Endothelial cell (in vitro differentiated cells): Measurements from ENCODE around the gene POLR1E. TPM values are rescaled to one million over a fixed set of nuclear protein-coding genes. Genes with fewer than 3 reads are reported as not detected.

Experiments
- DNase-seq: peaks from one replicate; pipeline ENCODE4 v3.0.0; 2021; ENCODE audit warnings: low spot score
- H3K27ac Mint-ChIP-seq: one replicate; pipeline ENCODE4 v1.8.0; 2021; ENCODE audit warnings: mixed read lengths, inconsistent platforms; ENCODE audit not compliant: unreplicated experiment
- H3K27me3 Mint-ChIP-seq: one replicate; pipeline ENCODE4 v1.8.0; 2021; ENCODE audit warnings: mild to moderate bottlenecking, moderate library complexity, mixed read lengths, inconsistent platforms; ENCODE audit not compliant: unreplicated experiment
- H3K36me3 Mint-ChIP-seq: one replicate; pipeline ENCODE4 v1.8.0; 2021; ENCODE audit warnings: mild to moderate bottlenecking, low read depth, mixed read lengths, inconsistent platforms; ENCODE audit not compliant: unreplicated experiment
- H3K4me1 Mint-ChIP-seq: one replicate; pipeline ENCODE4 v1.8.0; 2021; ENCODE audit warnings: mild to moderate bottlenecking, mixed read lengths, inconsistent platforms; ENCODE audit not compliant: unreplicated experiment
- H3K4me3 Mint-ChIP-seq: one replicate; pipeline ENCODE4 v1.8.0; 2021; ENCODE audit warnings: mild to moderate bottlenecking, mixed read lengths, inconsistent platforms; ENCODE audit not compliant: unreplicated experiment
- H3K9me3 Mint-ChIP-seq: one replicate; pipeline ENCODE4 v1.8.0; 2021; ENCODE audit warnings: mixed read lengths, inconsistent platforms; ENCODE audit not compliant: unreplicated experiment
- total RNA-seq: library from RNA; stranded (reverse); fragmentation: NEBNext Ultra II Directional; extraction: Animal tissue kit (Norgen Biotek cat#: 25700); gene quantifications from one replicate; pipeline ENCODE4 v1.2.1, GENCODE V29; 2021; ENCODE audit not compliant: unreplicated experiment
- TF ChIP-seq, protein P1 (sequence below): fragments of 200-600 bp; sonication (generic); IDR thresholded peaks from one replicate; pipeline ENCODE4 v1.5.0; 2021; ENCODE audit warnings: antibody characterized with exemption; ENCODE audit not compliant: unreplicated experiment

Gene POLR1E
- total RNA-seq, 1 donor from 2014 or later = 16.9 TPM

DNA sequence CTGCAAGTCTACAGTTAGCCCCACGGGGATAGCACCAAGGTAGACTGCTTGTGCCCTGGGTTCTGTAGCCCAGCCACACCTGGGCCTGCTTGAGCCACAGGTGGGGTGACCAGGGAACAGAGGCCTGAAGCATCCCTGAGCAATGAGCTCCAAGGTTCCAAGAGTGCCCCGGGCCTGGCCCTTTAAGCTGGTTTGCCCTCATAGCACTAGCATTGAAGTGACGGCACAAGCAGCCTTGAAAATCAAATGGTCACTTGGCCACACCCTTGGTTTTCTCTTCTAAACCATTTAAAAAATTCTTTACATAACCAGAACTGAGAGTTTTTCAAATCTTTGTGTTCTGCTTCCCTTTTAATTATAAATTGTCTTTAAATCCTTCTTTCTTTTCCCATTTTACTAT is 65.7 kb downstream of the POLR1E start:
- Mint-ChIP-seq H3K9me3 (no peaks in the 10 kb centered on the region), H3K4me3 (no peak overlapping the region), H3K27ac (no peak overlapping the region), H3K4me1 (no peaks in the 10 kb centered on the region), H3K36me3 (no peaks in the 10 kb centered on the region), H3K27me3 (no peaks in the 10 kb centered on the region)
- no peak for DNase-seq
- TF ChIP-seq, protein P1, sequence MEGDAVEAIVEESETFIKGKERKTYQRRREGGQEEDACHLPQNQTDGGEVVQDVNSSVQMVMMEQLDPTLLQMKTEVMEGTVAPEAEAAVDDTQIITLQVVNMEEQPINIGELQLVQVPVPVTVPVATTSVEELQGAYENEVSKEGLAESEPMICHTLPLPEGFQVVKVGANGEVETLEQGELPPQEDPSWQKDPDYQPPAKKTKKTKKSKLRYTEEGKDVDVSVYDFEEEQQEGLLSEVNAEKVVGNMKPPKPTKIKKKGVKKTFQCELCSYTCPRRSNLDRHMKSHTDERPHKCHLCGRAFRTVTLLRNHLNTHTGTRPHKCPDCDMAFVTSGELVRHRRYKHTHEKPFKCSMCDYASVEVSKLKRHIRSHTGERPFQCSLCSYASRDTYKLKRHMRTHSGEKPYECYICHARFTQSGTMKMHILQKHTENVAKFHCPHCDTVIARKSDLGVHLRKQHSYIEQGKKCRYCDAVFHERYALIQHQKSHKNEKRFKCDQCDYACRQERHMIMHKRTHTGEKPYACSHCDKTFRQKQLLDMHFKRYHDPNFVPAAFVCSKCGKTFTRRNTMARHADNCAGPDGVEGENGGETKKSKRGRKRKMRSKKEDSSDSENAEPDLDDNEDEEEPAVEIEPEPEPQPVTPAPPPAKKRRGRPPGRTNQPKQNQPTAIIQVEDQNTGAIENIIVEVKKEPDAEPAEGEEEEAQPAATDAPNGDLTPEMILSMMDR = no peak

DNA sequence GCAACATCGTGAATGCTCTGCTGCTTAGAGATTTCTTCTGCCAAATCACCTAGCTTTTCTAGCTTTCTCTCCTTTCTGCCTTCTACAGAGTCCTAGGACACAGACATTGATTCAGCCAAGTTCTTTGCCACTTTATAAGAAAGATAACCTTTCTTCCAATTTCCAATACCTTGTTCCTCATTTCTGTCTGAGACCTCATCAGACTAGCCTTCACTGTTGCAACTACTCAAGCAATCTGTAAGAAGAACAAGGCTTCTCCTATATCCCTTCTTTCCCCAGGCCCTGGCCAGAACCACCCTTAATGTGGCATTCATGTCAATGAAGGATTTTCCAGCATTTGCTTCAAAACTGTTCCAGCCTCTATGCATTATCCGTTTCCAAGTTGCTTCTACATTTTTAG is 66.1 kb downstream of the POLR1E start:
- Mint-ChIP-seq H3K27ac (no peak overlapping the region), H3K27me3 (no peaks in the 10 kb centered on the region), H3K4me3 (no peak overlapping the region), H3K9me3 (no peaks in the 10 kb centered on the region), H3K4me1 (no peaks in the 10 kb centered on the region), H3K36me3 (no peaks in the 10 kb centered on the region)
- no peak for DNase-seq
- TF ChIP-seq, protein P1 = no peak

Other genes with a start within 250 kb of the POLR1E start
- gene GRHPR, start 63.3 kb upstream of the POLR1E start, total RNA-seq = 81.5 TPM
- gene ZBTB5, start 20.5 kb upstream of the POLR1E start, total RNA-seq = 9.0 TPM
- 24.2 TPM for gene FBXO10, start 90.4 kb downstream of the POLR1E start, total RNA-seq
- gene TOMM5, start 106.6 kb downstream of the POLR1E start, total RNA-seq = 52.5 TPM
- gene FRMPD1, start 165.0 kb downstream of the POLR1E start, total RNA-seq = 0.08 TPM